Trophoblast cell (in vitro differentiated cells and primary cell): ENCODE measurements around the gene CRYGN.

Experiments
- DNase-seq, 2 donors: peaks; one replicate each; pipeline ENCODE4 v3.0.0-alpha.2; 2016
- H2AFZ ChIP-seq: 2 replicates; pipeline ENCODE4 v1.6.1; 2013; ENCODE audit warnings: low read length, moderate library complexity, mild to moderate bottlenecking; ENCODE audit not compliant: insufficient read depth, poor library complexity
- H2AK5ac ChIP-seq: 2 replicates; pipeline ENCODE4 v1.6.1; 2013; ENCODE audit warnings: mild to moderate bottlenecking, low read length
- H2BK120ac ChIP-seq: 2 replicates; pipeline ENCODE4 v1.6.1; 2013; ENCODE audit warnings: low read length, mild to moderate bottlenecking, moderate library complexity; ENCODE audit not compliant: insufficient read depth, poor library complexity
- H2BK12ac ChIP-seq: 2 replicates; pipeline ENCODE4 v1.6.1; 2013; ENCODE audit warnings: mild to moderate bottlenecking, low read length, moderate library complexity
- H2BK5ac ChIP-seq: 2 replicates; pipeline ENCODE4 v1.6.1; 2013; ENCODE audit warnings: low read length, low read depth, moderate library complexity, mild to moderate bottlenecking; ENCODE audit not compliant: poor library complexity
- H3K14ac ChIP-seq: 2 replicates; pipeline ENCODE4 v1.6.1; 2013; ENCODE audit warnings: mild to moderate bottlenecking, low read length
- H3K18ac ChIP-seq: 2 replicates; pipeline ENCODE4 v1.6.1; 2013; ENCODE audit warnings: mild to moderate bottlenecking, low read length
- H3K23ac ChIP-seq: 2 replicates; pipeline ENCODE4 v1.6.1; 2013; ENCODE audit warnings: low read length
- H3K27ac ChIP-seq: 2 replicates; pipeline ENCODE4 v1.5.1; 2013; ENCODE audit warnings: low read depth, mild to moderate bottlenecking, inconsistent platforms, low read length, moderate library complexity
- H3K27me3 ChIP-seq: 2 replicates; pipeline ENCODE4 v1.6.1; 2013; ENCODE audit warnings: inconsistent platforms, mild to moderate bottlenecking, low read length, moderate library complexity; ENCODE audit not compliant: insufficient read depth
- H3K36me3 ChIP-seq, 2 experiments: 1 replicate in 1 of 2; 2 replicates in 1 of 2; pipeline ENCODE4 v1.6.1; 2013; ENCODE audit warnings: low read length in 2 of 2, mild to moderate bottlenecking in 2 of 2, moderate library complexity in 1 of 2; ENCODE audit not compliant: insufficient read depth in 2 of 2, control insufficient read depth in 1 of 2
- H3K4ac ChIP-seq: 2 replicates; pipeline ENCODE4 v1.6.1; 2013; ENCODE audit warnings: low read depth, mild to moderate bottlenecking, low read length, moderate library complexity
- H3K4me1 ChIP-seq, 2 experiments: 1 replicate in 1 of 2; 2 replicates in 1 of 2; pipeline ENCODE4 v1.6.1; 2013; ENCODE audit warnings: low read length in 2 of 2, mild to moderate bottlenecking in 2 of 2, moderate library complexity in 1 of 2; ENCODE audit not compliant: insufficient read depth in 2 of 2, control insufficient read depth in 1 of 2
- H3K4me2 ChIP-seq: 2 replicates; pipeline ENCODE4 v1.6.1; 2013; ENCODE audit warnings: inconsistent platforms, mild to moderate bottlenecking, low read length, moderate library complexity
- H3K4me3 ChIP-seq: 2 replicates; pipeline ENCODE4 v1.5.1; 2013; ENCODE audit warnings: mild to moderate bottlenecking, low read depth, low read length, inconsistent platforms
- H3K79me1 ChIP-seq: one replicate; pipeline ENCODE4 v1.6.1; 2013; ENCODE audit warnings: low read length
- H3K79me2 ChIP-seq: 2 replicates; pipeline ENCODE4 v1.6.1; 2013; ENCODE audit warnings: low read length, mild to moderate bottlenecking; ENCODE audit not compliant: control insufficient read depth, insufficient read depth, poor library complexity
- H3K9ac ChIP-seq: 2 replicates; pipeline ENCODE4 v1.6.1; 2013; ENCODE audit warnings: mild to moderate bottlenecking, low read length
- H3K9me3 ChIP-seq: 2 replicates; pipeline ENCODE4 v1.6.1; 2013; ENCODE audit warnings: low read depth, mild to moderate bottlenecking, control low read depth, inconsistent platforms, low read length; ENCODE audit not compliant: insufficient read depth
- H4K12ac ChIP-seq: 2 replicates; pipeline ENCODE4 v1.6.1; 2013; ENCODE audit warnings: low read depth, mild to moderate bottlenecking, low read length, moderate library complexity
- H4K8ac ChIP-seq: 2 replicates; pipeline ENCODE4 v1.6.1; 2013; ENCODE audit warnings: low read depth, mild to moderate bottlenecking, low read length, moderate library complexity
- H4K91ac ChIP-seq: one replicate; pipeline ENCODE4 v1.6.1; 2013; ENCODE audit warnings: low read depth, mild to moderate bottlenecking, low read length, moderate library complexity
- WGBS: extraction: QIAGEN DNeasy Blood & Tissue Kit; methylation state at CpG from one replicate; pipeline ENCODE4 v1.1.7; 2013; ENCODE audit warnings: missing lambda C conversion rate; ENCODE audit not compliant: insufficient read length, insufficient coverage; ENCODE audit errors: extremely low coverage; 5-methylcytosine and 5-hydroxymethylcytosine counted together

CRYGN gene

DNA sequence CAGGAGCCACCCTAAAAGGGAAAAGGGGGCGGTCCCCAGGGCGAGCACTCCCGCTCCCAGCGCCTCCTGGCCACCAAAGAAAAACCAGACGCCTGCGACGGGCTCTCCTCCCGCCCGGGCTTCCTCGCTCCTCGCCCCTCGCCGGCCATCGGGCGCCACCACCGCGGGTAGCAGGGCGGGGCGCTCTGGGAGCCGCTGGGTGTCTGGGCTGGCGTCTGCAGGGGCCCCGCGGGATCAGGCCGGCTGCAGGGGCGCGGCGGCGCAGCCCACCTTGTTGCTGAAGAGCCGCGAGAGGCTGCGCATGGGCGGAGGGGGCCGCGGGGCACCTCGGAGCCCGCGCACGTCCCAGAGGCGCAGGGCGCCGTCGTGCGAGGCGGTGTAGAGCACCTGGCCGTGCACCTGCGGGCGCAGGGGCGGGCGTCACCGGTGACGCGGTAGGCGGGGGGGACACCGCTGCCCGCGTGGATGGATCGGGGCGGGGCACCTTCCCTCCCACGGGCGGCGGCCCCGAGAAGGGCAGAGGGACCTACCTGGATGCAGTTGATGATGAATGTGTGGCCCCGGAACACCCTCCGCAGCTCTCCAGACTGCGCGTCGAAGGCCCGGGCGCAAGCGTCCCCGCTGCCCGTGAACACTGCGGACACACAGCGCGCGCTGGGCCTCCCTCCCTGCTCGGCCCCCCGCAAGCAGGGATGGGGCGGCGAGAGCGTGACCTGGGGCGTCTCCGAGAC is 58.4 kb downstream of the CRYGN start:
- Histone ChIP-seq H3K18ac (no peak overlapping the region), H3K4me1 (peaks cover 9 to 11% of the 10 kb centered on the region in 2 experiments), H2BK12ac (no peak overlapping the region), H4K12ac (no peak overlapping the region), H2AK5ac (no peak overlapping the region), H3K9me3 (peaks cover 2% of the 10 kb centered on the region), H4K8ac (no peak overlapping the region), H3K4ac (no peak overlapping the region), H3K14ac (no peak overlapping the region), H3K9ac (no peak overlapping the region), H3K27me3 (peaks cover 10% of the 10 kb centered on the region), H3K79me1 (no peaks in the 10 kb centered on the region), H2BK120ac (no peak overlapping the region), H2BK5ac (no peak overlapping the region), H3K4me2 (peak overlapping the region; percentile 61), H3K27ac (no peak overlapping the region), H3K4me3 (peak overlapping the region; percentile 33), H3K79me2 (no peaks in the 10 kb centered on the region), H3K36me3 (peaks cover 17 to 19% of the 10 kb centered on the region in 2 experiments), H4K91ac (no peak overlapping the region), H2AFZ (no peak overlapping the region), H3K23ac (no peak overlapping the region)
- DNase-seq: no peak
- no CpG with 5 or more reads among the region's 83 CpGs for WGBS

- H2AK5ac ChIP-seq: no peak overlapping the region
- H3K9me3 ChIP-seq: peaks cover 2% of the 10 kb centered on the region
- H3K18ac ChIP-seq: no peak overlapping the region
- H2BK5ac ChIP-seq: no peak overlapping the region
- H3K4me1 ChIP-seq: peaks cover 9 to 11% of the 10 kb centered on the region in 2 experiments
- WGBS: no CpG with 5 or more reads among the region's 7 CpGs
- H3K27me3 ChIP-seq: peaks cover 10% of the 10 kb centered on the region
- no peak overlapping the region for H4K8ac ChIP-seq
- no peak overlapping the region for H4K12ac ChIP-seq
- no peak for DNase-seq
- no peak overlapping the region for H3K9ac ChIP-seq
- H3K4ac ChIP-seq: no peak overlapping the region
- no peak overlapping the region for H3K4me3 ChIP-seq
- H3K23ac ChIP-seq: no peak overlapping the region
- H3K36me3 ChIP-seq: peaks cover 21 to 24% of the 10 kb centered on the region in 2 experiments
- H4K91ac ChIP-seq: no peak overlapping the region
- no peak overlapping the region for H2BK12ac ChIP-seq
- H2AFZ ChIP-seq: no peak overlapping the region
- H2BK120ac ChIP-seq: no peak overlapping the region
- no peak overlapping the region for H3K14ac ChIP-seq
- H3K79me1 ChIP-seq: no peaks in the 10 kb centered on the region
- H3K79me2 ChIP-seq: no peaks in the 10 kb centered on the region
- H3K27ac ChIP-seq: no peak overlapping the region
- no peak overlapping the region for H3K4me2 ChIP-seq
Observed at GRCh38 chr7:151381098-151381347, 58.9 kb downstream of the CRYGN start.

- Histone ChIP-seq H2BK120ac (no peak overlapping the region), H3K79me1 (no peaks in the 10 kb centered on the region), H2AK5ac (no peak overlapping the region), H3K4me1 (peaks cover 9 to 11% of the 10 kb centered on the region in 2 experiments), H4K12ac (no peak overlapping the region), H3K27me3 (peaks cover 10% of the 10 kb centered on the region), H3K18ac (no peak overlapping the region), H2AFZ (no peak overlapping the region), H3K79me2 (no peaks in the 10 kb centered on the region), H3K14ac (no peak overlapping the region), H3K9ac (no peak overlapping the region), H3K4me3 (no peak overlapping the region), H3K36me3 (peaks cover 27 to 29% of the 10 kb centered on the region in 2 experiments), H4K91ac (no peak overlapping the region), H3K9me3 (peaks cover 2% of the 10 kb centered on the region), H3K23ac (no peak overlapping the region), H3K4ac (no peak overlapping the region), H3K4me2 (no peak overlapping the region), H4K8ac (no peak overlapping the region), H2BK5ac (no peak overlapping the region), H2BK12ac (no peak overlapping the region), H3K27ac (no peak overlapping the region)
- DNase-seq: peak in 1 of 2 donors; percentile 30
- no CpG with 5 or more reads among the region's 32 CpGs for WGBS
Observed at GRCh38 chr7:151380199-151381097, 59.5 kb downstream of the CRYGN start.

- peaks cover 28 to 29% of the 10 kb centered on the region in 2 experiments for H3K36me3 ChIP-seq
- H3K27ac ChIP-seq: no peak overlapping the region
- no peak overlapping the region for H2AK5ac ChIP-seq
- no peak overlapping the region for H3K14ac ChIP-seq
- no peak overlapping the region for H2BK12ac ChIP-seq
- H4K91ac ChIP-seq: no peak overlapping the region
- H2BK5ac ChIP-seq: no peak overlapping the region
- H3K4me1 ChIP-seq: peaks cover 9 to 11% of the 10 kb centered on the region in 2 experiments
- no peak overlapping the region for H4K12ac ChIP-seq
- no peak overlapping the region for H3K4me3 ChIP-seq
- H2AFZ ChIP-seq: no peak overlapping the region
- H4K8ac ChIP-seq: no peak overlapping the region
- WGBS: no CpG with 5 or more reads among the region's 25 CpGs
- no peak overlapping the region for H3K9ac ChIP-seq
- no peak overlapping the region for H3K4ac ChIP-seq
- H3K79me1 ChIP-seq: no peaks in the 10 kb centered on the region
- no peak overlapping the region for H3K23ac ChIP-seq
- DNase-seq: peak in 1 of 2 donors; percentile 5
- no peak overlapping the region for H2BK120ac ChIP-seq
- H3K9me3 ChIP-seq: no peaks in the 10 kb centered on the region
- H3K27me3 ChIP-seq: peaks cover 10% of the 10 kb centered on the region
- H3K4me2 ChIP-seq: no peak overlapping the region
- H3K79me2 ChIP-seq: no peaks in the 10 kb centered on the region
- no peak overlapping the region for H3K18ac ChIP-seq
Observed at GRCh38 chr7:151379534-151380198, 60.3 kb downstream of the CRYGN start.
